NCI-H446 (cell line): Measurements from ENCODE around the gene SLC7A9.
"Not testable (repeated sequence)": the region's sequence is repeated elsewhere in the genome, so short reads cannot be mapped to it uniquely, and the experiment has no call there.

ENCODE experiments used
- DNase-seq, 2 experiments: peaks; one replicate each; lab custom pipeline; 2025; lab: John Stamatoyannopoulos, UW

The SLC7A9 gene

GRCh38 chr19:32789429-32789828, 80.1 kb downstream of the SLC7A9 start:
- DNase-seq, result no peak

- DNase-seq, result not testable (repeated sequence)
Observed at GRCh38 chr19:32787895-32788294, 81.7 kb downstream of the SLC7A9 start.

GRCh38 chr19:32787161-32787813, 82.3 kb downstream of the SLC7A9 start:
- not testable (repeated sequence) for DNase-seq

GRCh38 chr19:32782089-32782488, 87.5 kb downstream of the SLC7A9 start:
- not testable (repeated sequence) for DNase-seq

GRCh38 chr19:32781280-32781679, 88.3 kb downstream of the SLC7A9 start:
- no peak for DNase-seq
